H1 (cell line): ENCODE results near the gene GSDMA. TPM values are rescaled to one million over a fixed set of nuclear protein-coding genes. Genes with fewer than 3 reads are reported as not detected.

ENCODE experiments used
- ATF2 ChIP-seq: IDR thresholded peaks from 2 replicates; pipeline ENCODE4 v1.6.1; 2012; ENCODE audit warnings: low read length, inconsistent platforms
- JUN ChIP-seq: IDR thresholded peaks from 2 replicates; pipeline ENCODE4 v1.6.1; 2011; ENCODE audit warnings: low read depth, mild to moderate bottlenecking, improper control_type of control experiment, low read length
- KDM4A ChIP-seq: IDR thresholded peaks from one replicate; pipeline ENCODE4 v1.7.1; 2012; ENCODE audit warnings: low read depth, mild to moderate bottlenecking, moderate library complexity, low read length, inconsistent platforms; ENCODE audit not compliant: severe bottlenecking
- TBP ChIP-seq: IDR thresholded peaks from 2 replicates; pipeline ENCODE4 v1.6.1; 2011; ENCODE audit warnings: low read depth, low read length, improper control_type of control experiment
- polyA plus RNA-seq, 7 experiments: library from polyadenylated mRNA; depleted of rRNA in 3 of 7; stranded (reverse) in 5 of 7; unstranded in 2 of 7; fragments of >200 nt in 5 of 7; fragments of 200-250 nt in 2 of 7; gene quantifications; 1 replicate in 5 of 7; 2 replicates in 1 of 7; 4 replicates in 1 of 7; pipeline versions ENCODE4 v1.2.1 to v1.2.3, GENCODE V29; 2011 to 2013; ENCODE audit warnings: missing spikeins in 2 of 7, mixed read lengths in 2 of 7
- total RNA-seq: library from RNA; stranded (reverse); fragmentation: NEBNext Ultra II Directional; extraction: Animal tissue kit (Norgen Biotek cat#: 25700); gene quantifications from 2 replicates; pipeline ENCODE4 v1.2.1, GENCODE V29; 2021

Gene GSDMA
- total and polyA plus RNA-seq, 2 of the 8 experiments (the other 6 are each of a cell fraction or from before 2014, with no cell fraction given), result 0.03 TPM; not detected in 1

- TF ChIP-seq ATF2, result no peak
- no peak for TF ChIP-seq JUN
- no peak for TF ChIP-seq TBP
- TF ChIP-seq KDM4A, result no peak
Measured at GRCh38 chr17:39979016-39979670, 16.3 kb downstream of the GSDMA start (continued).
